ENCODE results near the gene HNRNPA1L2. TPM values are rescaled to one million over a fixed set of nuclear protein-coding genes. Genes with fewer than 3 reads are reported as not detected.
"Not testable (repeated sequence)": the region's sequence is repeated elsewhere in the genome, so short reads cannot be mapped to it uniquely, and the experiment has no call there.

The HNRNPA1L2 gene
- total and polyA plus RNA-seq, 12 donors = 1.7 to 9.1 (median 3.5) TPM

DNA sequence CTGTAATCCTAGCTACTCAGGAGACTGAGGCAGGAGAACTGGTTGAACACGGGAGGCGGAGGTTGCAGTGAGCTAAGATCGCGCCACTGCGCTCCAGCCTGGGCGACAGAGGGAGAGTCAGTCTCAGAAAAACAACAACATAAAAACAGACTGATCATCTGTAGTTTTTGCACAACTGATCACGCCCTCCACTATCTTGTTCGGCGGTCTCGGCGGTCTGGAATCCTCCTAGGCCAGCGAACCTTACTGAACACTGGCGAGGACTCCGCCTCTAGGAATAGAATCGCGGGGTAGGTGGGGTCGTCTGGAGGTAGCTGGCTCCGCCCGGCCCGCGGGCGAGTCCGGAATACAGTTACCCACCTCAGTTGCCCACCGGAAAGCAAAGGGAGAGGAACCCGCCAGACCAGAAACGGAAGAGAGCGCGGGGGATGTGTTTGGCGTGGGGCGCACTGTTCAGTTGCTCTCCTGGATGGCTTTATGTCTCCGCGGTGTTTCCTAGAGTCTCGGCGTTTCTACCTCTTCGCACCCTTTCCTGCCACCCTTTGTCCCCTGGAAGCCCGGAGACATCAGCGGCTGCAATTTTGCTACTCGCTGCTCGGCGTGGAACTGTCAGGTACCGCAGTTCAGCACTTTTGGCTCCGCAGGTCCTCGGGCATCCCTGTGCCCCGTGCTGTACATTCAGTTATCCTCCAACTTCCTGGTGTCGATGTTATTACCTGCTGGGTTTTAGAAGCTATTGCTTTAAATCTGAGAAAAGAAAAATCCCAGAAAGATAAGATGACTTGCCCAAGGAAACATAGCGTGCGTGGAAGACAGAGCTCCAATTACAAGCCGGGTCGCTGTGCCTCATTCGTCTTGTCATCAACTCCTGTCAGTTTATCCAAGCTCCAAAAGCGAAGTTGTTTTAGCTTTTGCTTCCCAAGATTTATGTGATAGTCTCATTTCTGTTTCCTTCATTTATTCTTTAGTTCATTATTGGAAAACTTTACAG lies 24.9 kb upstream of the HNRNPA1L2 start:
- Histone ChIP-seq H3K27ac (peak overlapping the region; percentile 2 to 89 (median 78)), H3K4me3 (peak overlapping the region; percentile 38 to 85 (median 76)), H3K4me1 (peaks cover 0 to 26% (median 4%) of the 10 kb centered on the region in 9 donors), H3K27me3 (no peaks in the 10 kb centered on the region), H3K36me3 (peaks cover 0 to 11% (median 0%) of the 10 kb centered on the region in 9 donors), H3K9me3 (no peaks in the 10 kb centered on the region)
- intact Hi-C loops (cut with DNase I) = loop anchor here in 6 of 10 donors (1.0 to 10.0 kb wide), 4 partner anchors 35 to 347 kb away; partner anchors contain the start of gene SUGT1 (in 6 of the 6)
- ATAC-seq (peak; percentile 96 to 99 (median 99)), DNase-seq (peak; percentile 70 to 85)
- TF ChIP-seq, protein P1, sequence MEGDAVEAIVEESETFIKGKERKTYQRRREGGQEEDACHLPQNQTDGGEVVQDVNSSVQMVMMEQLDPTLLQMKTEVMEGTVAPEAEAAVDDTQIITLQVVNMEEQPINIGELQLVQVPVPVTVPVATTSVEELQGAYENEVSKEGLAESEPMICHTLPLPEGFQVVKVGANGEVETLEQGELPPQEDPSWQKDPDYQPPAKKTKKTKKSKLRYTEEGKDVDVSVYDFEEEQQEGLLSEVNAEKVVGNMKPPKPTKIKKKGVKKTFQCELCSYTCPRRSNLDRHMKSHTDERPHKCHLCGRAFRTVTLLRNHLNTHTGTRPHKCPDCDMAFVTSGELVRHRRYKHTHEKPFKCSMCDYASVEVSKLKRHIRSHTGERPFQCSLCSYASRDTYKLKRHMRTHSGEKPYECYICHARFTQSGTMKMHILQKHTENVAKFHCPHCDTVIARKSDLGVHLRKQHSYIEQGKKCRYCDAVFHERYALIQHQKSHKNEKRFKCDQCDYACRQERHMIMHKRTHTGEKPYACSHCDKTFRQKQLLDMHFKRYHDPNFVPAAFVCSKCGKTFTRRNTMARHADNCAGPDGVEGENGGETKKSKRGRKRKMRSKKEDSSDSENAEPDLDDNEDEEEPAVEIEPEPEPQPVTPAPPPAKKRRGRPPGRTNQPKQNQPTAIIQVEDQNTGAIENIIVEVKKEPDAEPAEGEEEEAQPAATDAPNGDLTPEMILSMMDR (IDR thresholded peaks at IDR 0.05) = no peak
- 1 to 2% methylated on average over 51 of the region's 51 CpGs for WGBS, 2 donors

DNA sequence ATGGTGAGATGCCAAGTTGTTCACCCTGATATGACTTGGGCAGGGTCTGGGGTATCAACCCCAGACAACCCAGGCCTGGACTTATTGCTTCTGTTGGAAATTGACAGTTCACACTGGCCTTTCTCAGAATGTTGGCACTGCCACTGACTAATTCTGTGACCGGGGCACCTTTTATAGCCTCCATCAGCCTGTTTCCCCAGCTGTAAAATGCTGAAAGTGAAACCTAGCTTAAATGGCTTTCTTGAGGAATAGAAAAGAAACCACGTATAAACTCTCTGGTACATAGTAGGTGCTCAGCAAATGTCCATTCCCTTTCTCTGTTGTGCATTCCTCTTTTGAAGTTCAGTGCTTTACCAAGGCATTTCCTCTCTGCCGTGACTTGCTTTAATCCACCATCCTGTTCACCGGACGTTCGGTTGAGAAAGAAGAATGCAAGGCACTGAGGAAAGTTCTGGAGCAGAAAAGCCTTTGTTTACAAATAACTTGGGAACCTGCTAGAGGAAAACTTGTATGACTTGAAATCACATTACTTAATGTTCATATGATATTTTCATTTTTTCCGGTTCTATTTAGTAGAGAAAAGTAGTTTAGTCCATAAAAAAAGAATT lies 11.0 kb upstream of the HNRNPA1L2 start:
- peaks cover 0 to 75% (median 25%) of the 10 kb centered on the region in 9 donors for H3K36me3 ChIP-seq
- H3K4me1 ChIP-seq; DNase-seq; H3K9me3 ChIP-seq; H3K27me3 ChIP-seq; H3K27ac ChIP-seq; intact Hi-C loops (cut with DNase I); ATAC-seq: not testable (repeated sequence)
- peak overlapping the region in 1 of 10 donors; percentile 24 for H3K4me3 ChIP-seq
- 69 to 72% methylated on average over 7 of the region's 7 CpGs for WGBS, 2 donors

DNA sequence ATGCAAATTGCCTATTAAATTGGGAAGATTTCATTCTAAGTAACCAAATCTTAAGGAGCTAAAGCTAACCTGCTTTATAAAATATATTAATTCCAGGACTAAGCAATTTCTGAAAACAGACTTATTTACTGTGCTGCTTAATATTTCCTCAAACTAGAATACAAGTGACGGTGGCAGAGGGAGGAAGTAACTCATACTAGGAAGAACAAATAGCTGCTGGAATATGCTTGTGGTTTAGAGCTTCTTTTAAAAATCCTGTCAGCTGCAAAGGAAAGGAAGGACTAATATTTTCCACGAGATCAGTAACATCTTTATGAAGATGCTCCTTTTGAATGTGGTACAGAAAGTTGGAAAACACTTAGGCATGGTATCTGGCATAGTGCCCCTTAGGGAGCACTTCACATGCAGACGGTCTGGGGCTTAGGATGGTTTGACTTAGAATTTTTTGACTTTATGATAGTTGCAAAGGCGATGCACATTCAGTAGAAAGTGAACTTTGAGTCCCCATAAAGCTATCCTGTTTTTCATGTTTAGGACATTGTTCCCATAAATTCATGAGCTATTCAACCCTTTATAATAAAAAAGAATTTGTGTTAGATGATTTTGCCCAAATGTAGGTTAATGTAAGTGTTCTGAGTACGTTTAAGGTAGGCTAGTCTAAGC lies 3.4 kb upstream of the HNRNPA1L2 start:
- TF ChIP-seq, protein P1 (IDR thresholded peaks at IDR 0.05) = no peak
- intact Hi-C loops (cut with DNase I) = no loop called here
- H3K36me3 ChIP-seq = peaks cover 0 to 70% (median 9%) of the 10 kb centered on the region in 9 donors
- no peak for ATAC-seq
- H3K27me3 ChIP-seq = no peaks in the 10 kb centered on the region
- 86 to 94% methylated on average over 5 of the region's 5 CpGs for WGBS, 2 donors
- no peaks in the 10 kb centered on the region for H3K9me3 ChIP-seq
- H3K4me3 ChIP-seq = no peak overlapping the region
- no peak overlapping the region for H3K27ac ChIP-seq
- no peaks in the 10 kb centered on the region for H3K4me1 ChIP-seq
- no peak for DNase-seq

DNA sequence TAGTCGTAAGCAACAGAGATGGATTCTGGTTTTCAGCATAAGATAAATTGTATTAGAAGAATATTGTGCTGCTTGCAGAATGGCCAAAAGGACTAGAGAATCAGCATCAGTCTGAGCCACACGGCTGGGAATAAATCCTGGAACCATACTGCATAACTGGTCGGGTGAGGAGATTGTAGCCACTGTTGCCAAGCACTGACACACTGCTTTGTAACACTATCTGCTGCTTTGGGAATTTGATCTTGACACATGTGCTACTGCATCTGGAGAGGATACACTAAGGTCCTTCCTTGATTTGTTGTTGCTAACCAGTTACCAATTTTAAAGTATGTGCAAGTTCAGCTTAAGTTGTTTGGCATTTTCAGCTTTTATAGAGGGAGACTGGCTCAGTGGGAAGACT lies 1.9 kb downstream of the HNRNPA1L2 start:
- DNase-seq = no peak
- peak in 5 of 8 donors; percentile 35 to 79 (median 54) for ATAC-seq
- Histone ChIP-seq H3K36me3 (peaks cover 0 to 45% (median 0%) of the 10 kb centered on the region in 9 donors), H3K9me3 (no peaks in the 10 kb centered on the region), H3K4me3 (no peak overlapping the region), H3K4me1 (peaks cover 0 to 9% (median 0%) of the 10 kb centered on the region in 9 donors), H3K27me3 (no peaks in the 10 kb centered on the region), H3K27ac (no peak overlapping the region)
- TF ChIP-seq, protein P1 (IDR thresholded peaks at IDR 0.05) = no peak
- 40 to 56% methylated on average over 3 of the region's 3 CpGs for WGBS, 2 donors
- intact Hi-C loops (cut with DNase I) = no loop called here

Measured in heart right ventricle (tissue), 16 donors.